Measurements from ENCODE around the gene KRT7.

KRT7 gene

GRCh38 chr12:52262286-52262685 is 29.2 kb downstream of the KRT7 start:
- no peak for TF ChIP-seq Cebpa-rat (IDR thresholded peaks at IDR 0.05)
- no peaks in the 10 kb centered on the region for H4K20me1 ChIP-seq
- peaks cover 9% of the 10 kb centered on the region for H3K9me3 ChIP-seq
- no peaks in the 10 kb centered on the region for H3K36me3 ChIP-seq
- H3K9ac ChIP-seq = no peak overlapping the region
- no peak overlapping the region for H3K4me2 ChIP-seq
- no peak overlapping the region for H3K4me3 ChIP-seq
- H3K27me3 ChIP-seq = no peaks in the 10 kb centered on the region
- H3K27ac ChIP-seq = no peak overlapping the region
- H3K4me1 ChIP-seq = peaks cover 14% of the 10 kb centered on the region

DNA sequence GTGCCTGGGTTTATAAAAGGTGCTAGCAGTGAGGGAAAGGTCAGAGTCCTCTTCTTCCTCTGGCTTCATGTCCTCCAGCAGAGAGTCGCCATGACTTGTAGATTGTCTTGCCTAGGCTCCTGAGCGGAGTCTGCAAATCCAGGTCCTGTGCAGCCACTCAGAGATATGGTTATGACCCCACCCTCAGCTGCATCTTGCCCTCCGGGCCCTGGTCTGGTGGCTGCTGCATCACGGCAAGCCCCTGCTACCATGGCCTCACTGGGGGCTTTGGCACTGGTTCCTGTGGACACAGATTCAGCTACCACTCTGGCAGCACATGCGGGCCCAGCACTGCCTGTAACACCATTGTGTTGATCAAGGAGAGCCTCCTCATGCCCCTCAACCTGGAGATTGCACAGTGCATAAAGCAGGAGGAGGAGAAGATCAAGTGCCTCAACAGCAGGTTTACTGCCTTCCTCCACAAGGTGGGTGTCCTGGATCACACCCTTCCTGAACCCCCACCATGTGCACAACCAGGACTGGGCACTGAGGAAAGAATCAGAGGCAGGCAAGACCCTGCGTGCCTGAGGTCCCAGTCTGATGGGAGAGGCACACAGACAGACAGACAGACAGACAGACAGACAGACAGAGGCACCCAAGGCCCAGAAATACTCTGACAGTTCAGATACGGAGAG is 30.9 kb downstream of the KRT7 start:
- no peak for TF ChIP-seq Cebpa-rat (IDR thresholded peaks at IDR 0.05)
- H3K9me3 ChIP-seq = peaks cover 9% of the 10 kb centered on the region
- no peak overlapping the region for H3K4me3 ChIP-seq
- H3K36me3 ChIP-seq = no peaks in the 10 kb centered on the region
- no peaks in the 10 kb centered on the region for H3K27me3 ChIP-seq
- peaks cover 14% of the 10 kb centered on the region for H3K4me1 ChIP-seq
- no peak overlapping the region for H3K4me2 ChIP-seq
- no peaks in the 10 kb centered on the region for H4K20me1 ChIP-seq
- no peak overlapping the region for H3K27ac ChIP-seq
- H3K9ac ChIP-seq = no peak overlapping the region

DNA sequence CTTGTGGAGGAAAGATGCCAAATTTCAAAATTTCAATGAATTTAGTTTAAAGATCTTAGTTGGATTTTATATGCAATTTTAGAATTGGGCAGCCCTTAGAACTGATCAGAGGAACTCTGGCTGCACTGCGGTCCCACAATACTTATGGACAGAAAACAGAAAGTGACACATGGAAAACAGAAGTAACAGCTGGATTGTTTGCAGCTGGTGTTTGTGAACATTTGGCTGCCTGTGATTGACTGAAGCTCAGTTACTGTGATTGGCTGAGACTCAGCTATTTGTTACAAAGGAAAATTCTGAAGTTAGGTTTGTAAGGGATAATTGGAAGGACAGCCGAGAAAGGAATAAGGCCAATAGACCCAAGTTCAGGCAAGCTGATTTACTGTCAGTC is 31.4 kb downstream of the KRT7 start:
- Histone ChIP-seq H3K4me3 (no peak overlapping the region), H3K9me3 (peaks cover 9% of the 10 kb centered on the region), H3K4me2 (no peak overlapping the region), H3K36me3 (no peaks in the 10 kb centered on the region), H3K4me1 (peaks cover 14% of the 10 kb centered on the region), H4K20me1 (no peaks in the 10 kb centered on the region), H3K27me3 (no peaks in the 10 kb centered on the region), H3K9ac (no peak overlapping the region), H3K27ac (no peak overlapping the region)
- TF ChIP-seq Cebpa-rat (IDR thresholded peaks at IDR 0.05) = no peak

DNA sequence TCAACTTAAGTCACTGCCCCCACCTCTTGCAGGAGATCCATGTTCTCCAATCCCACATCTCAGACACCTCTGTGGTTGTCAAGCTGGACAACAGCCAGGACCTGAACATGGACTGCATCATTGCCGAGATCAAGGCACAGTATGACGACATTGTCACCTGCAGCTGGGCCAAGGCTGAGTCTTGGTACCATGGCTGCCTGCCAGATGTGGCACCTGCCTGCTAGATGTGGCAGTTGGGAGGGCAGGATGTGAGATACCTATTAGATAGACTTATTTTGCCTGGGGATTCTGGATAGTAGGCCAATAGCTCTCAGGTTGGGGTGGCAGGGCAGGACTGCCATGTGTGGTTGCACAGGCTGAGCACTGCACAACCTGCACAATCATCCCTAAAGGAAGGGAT is 33.5 kb downstream of the KRT7 start:
- H3K27me3 ChIP-seq = no peaks in the 10 kb centered on the region
- H4K20me1 ChIP-seq = no peaks in the 10 kb centered on the region
- H3K4me1 ChIP-seq = no peaks in the 10 kb centered on the region
- H3K4me3 ChIP-seq = no peak overlapping the region
- peaks cover 9% of the 10 kb centered on the region for H3K9me3 ChIP-seq
- H3K9ac ChIP-seq = no peak overlapping the region
- H3K27ac ChIP-seq = no peak overlapping the region
- no peak for TF ChIP-seq Cebpa-rat (IDR thresholded peaks at IDR 0.05)
- no peak overlapping the region for H3K4me2 ChIP-seq
- H3K36me3 ChIP-seq = no peaks in the 10 kb centered on the region

DNA sequence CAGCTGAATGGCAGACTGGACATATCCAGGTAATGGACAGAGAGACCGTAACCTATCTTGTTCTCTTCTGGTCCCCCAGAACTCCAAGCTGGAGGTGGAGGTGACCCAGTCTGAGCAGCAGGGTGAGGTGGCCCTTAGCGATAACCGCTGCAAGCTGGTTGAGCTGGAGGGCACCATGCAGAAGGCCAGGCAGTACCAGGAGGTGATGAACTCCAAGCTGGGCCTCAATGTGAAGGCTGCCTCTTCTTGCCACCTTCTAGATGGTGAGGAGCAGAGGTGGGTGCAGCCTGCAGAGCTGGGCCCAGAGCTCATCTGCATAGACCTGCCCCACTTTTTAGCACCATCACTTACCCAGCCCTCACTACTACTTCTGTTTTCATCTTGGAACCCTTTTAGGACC is 34.2 kb downstream of the KRT7 start:
- Histone ChIP-seq H3K4me3 (no peak overlapping the region), H3K27me3 (no peaks in the 10 kb centered on the region), H3K9ac (no peak overlapping the region), H3K36me3 (no peaks in the 10 kb centered on the region), H3K4me2 (no peak overlapping the region), H3K27ac (no peak overlapping the region), H3K9me3 (peaks cover 7% of the 10 kb centered on the region), H4K20me1 (no peaks in the 10 kb centered on the region), H3K4me1 (no peaks in the 10 kb centered on the region)
- TF ChIP-seq Cebpa-rat (IDR thresholded peaks at IDR 0.05) = no peak

- no peaks in the 10 kb centered on the region for H3K4me1 ChIP-seq
- H3K36me3 ChIP-seq = no peaks in the 10 kb centered on the region
- H3K27ac ChIP-seq = no peak overlapping the region
- H3K9me3 ChIP-seq = peaks cover 3% of the 10 kb centered on the region
- no peak for TF ChIP-seq Cebpa-rat (IDR thresholded peaks at IDR 0.05)
- no peaks in the 10 kb centered on the region for H4K20me1 ChIP-seq
- no peak overlapping the region for H3K4me2 ChIP-seq
- no peak overlapping the region for H3K9ac ChIP-seq
- H3K27me3 ChIP-seq = no peaks in the 10 kb centered on the region
- H3K4me3 ChIP-seq = no peak overlapping the region
Observed at GRCh38 chr12:52267699-52268098, 34.7 kb downstream of the KRT7 start.

DNA sequence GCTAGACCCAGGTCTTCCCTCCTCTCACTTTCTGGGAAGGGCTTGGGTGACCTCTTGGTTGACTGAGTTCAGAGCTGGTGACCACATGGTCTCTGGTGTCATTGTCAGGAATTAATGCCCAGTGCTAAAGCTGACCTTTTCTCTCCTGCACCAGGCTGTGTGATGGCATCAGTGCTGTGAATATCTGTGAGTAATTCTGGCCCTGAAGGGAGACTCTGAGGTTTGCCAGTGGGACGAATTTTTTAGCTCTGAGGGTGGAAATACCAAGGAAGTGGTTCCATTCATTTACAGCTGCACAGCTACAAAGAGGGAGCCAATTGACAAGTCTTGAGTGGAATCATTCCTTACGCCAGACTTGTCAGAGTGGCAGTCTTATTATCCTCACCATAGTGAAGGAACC is 35.2 kb downstream of the KRT7 start:
- no peak overlapping the region for H3K4me3 ChIP-seq
- no peaks in the 10 kb centered on the region for H3K4me1 ChIP-seq
- no peak overlapping the region for H3K27ac ChIP-seq
- no peak overlapping the region for H3K9ac ChIP-seq
- H3K36me3 ChIP-seq = no peaks in the 10 kb centered on the region
- no peak overlapping the region for H3K4me2 ChIP-seq
- H3K27me3 ChIP-seq = no peaks in the 10 kb centered on the region
- no peaks in the 10 kb centered on the region for H4K20me1 ChIP-seq
- TF ChIP-seq Cebpa-rat (IDR thresholded peaks at IDR 0.05) = no peak
- no peaks in the 10 kb centered on the region for H3K9me3 ChIP-seq

DNA sequence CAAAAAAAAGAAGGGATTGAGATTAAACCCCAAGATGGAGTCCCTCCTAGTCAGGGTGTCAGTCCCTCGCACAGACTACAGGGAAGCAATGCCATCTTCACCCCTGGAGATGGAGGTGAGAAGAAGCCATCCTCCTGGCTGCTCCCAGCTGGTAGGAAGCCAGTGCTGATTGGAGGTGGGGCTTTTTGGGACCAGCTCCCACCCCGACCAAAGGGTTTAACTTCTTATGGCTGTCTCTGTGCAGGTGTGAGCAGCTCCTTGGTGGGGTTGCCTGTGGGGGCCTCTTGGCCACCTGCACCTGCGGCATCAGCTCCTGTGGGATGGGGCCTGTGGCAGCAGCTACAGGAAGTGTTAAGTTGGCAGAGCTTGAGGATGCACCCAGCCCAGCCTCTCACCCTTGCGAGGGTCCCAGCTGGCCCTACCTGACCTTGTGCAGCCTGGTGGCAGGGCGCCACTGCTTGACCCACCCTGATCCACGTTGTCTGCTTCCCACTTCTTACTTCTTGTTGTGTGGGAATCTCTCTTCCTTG is 37.6 kb downstream of the KRT7 start:
- H3K9me3 ChIP-seq = no peaks in the 10 kb centered on the region

DNA sequence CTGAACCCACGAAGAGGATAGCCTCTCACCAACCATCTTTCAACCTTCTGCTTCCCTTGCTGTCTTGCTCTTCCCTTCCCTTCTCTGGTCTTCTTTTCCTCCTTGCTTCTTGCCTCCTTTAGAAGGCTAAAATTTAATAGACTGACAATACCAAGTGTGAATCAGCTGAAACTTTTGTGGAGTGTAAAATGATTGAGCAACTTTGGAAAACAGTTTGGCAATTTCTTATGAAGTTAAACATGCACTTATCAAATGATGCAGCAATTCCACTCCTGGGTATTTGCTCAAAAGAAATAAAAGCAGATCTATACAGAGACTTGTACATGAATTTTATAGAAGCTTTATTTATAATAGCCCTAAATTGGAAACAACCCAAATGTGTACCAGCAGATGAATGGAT is 38.1 kb downstream of the KRT7 start:
- Histone ChIP-seq H3K4me1 (no peaks in the 10 kb centered on the region), H4K20me1 (no peaks in the 10 kb centered on the region), H3K27ac (no peak overlapping the region), H3K4me2 (no peak overlapping the region), H3K9me3 (no peaks in the 10 kb centered on the region), H3K27me3 (no peaks in the 10 kb centered on the region), H3K9ac (no peak overlapping the region), H3K4me3 (no peak overlapping the region), H3K36me3 (no peaks in the 10 kb centered on the region)
- TF ChIP-seq Cebpa-rat (IDR thresholded peaks at IDR 0.05) = no peak

More for the DNA sequence above, 37.6 kb downstream of the KRT7 start:
- no peaks in the 10 kb centered on the region for H3K27me3 ChIP-seq
- no peak overlapping the region for H3K4me2 ChIP-seq
- no peaks in the 10 kb centered on the region for H4K20me1 ChIP-seq
- no peak overlapping the region for H3K27ac ChIP-seq
- H3K4me1 ChIP-seq = no peaks in the 10 kb centered on the region
- H3K36me3 ChIP-seq = no peaks in the 10 kb centered on the region
- H3K4me3 ChIP-seq = no peak overlapping the region
- no peak for TF ChIP-seq Cebpa-rat (IDR thresholded peaks at IDR 0.05)
- H3K9ac ChIP-seq = no peak overlapping the region

GRCh38 chr12:52274521-52275120 is 41.6 kb downstream of the KRT7 start, which contains the start of gene KRT86:
Gene KRT86 (plus strand): TSS chr12:52274645. CDS start chr12:52301917, 27,272 bp downstream.
- peaks cover 3% of the 10 kb centered on the region for H3K27me3 ChIP-seq
- H4K20me1 ChIP-seq = no peaks in the 10 kb centered on the region
- H3K9me3 ChIP-seq = no peaks in the 10 kb centered on the region
- H3K4me1 ChIP-seq = no peaks in the 10 kb centered on the region
- no peaks in the 10 kb centered on the region for H3K36me3 ChIP-seq
- H3K27ac ChIP-seq = no peak within 1 kb of the TSS
- H3K4me3 ChIP-seq = no peak within 1 kb of the TSS
- no peak within 1 kb of the TSS for H3K9ac ChIP-seq
- H3K4me2 ChIP-seq = no peak within 1 kb of the TSS
- TF ChIP-seq Cebpa-rat (IDR thresholded peaks at IDR 0.05) = no peak

Measured in BLaER1 (cell line).